ENCODE data around the gene SFPQ. TPM values are rescaled to one million over a fixed set of nuclear protein-coding genes. Genes with fewer than 3 reads are reported as not detected.

Gene SFPQ
- total RNA-seq: 111 and 271 TPM in 2 replicates

GRCh38 chr1:35192853-35193664 is at the start of gene SFPQ:
TSS of gene SFPQ (minus strand) at chr1:35193145. CDS start at chr1:35193049, 96 bp downstream.

Other genes with a start within 250 kb of the SFPQ start
- 35.9 and 39.0 TPM in 2 replicates for gene TMEM35B, start 207.8 kb downstream of the SFPQ start, total RNA-seq
- 19.6 and 22.8 TPM in 2 replicates for gene ZMYM6, start 161.2 kb downstream of the SFPQ start, total RNA-seq
- gene ZMYM1, start 113.8 kb downstream of the SFPQ start, total RNA-seq: 14.9 and 23.1 TPM in 2 replicates
- gene ZMYM4, start 75.6 kb upstream of the SFPQ start, total RNA-seq: 39.0 and 47.1 TPM in 2 replicates

Data from smooth muscle cell of trachea (primary cell).